ENCODE data around the gene HYAL1.

The HYAL1 gene

GRCh38 chr3:50258029-50258680 is 45.2 kb downstream of the HYAL1 start:
- DNase-seq = no peak

GRCh38 chr3:50256978-50257890 is 46.1 kb downstream of the HYAL1 start:
- DNase-seq = no peak

GRCh38 chr3:50255251-50255615 is 48.1 kb downstream of the HYAL1 start:
- DNase-seq = no peak

- DNase-seq = no peak
Observed at GRCh38 chr3:50254577-50255250, 48.7 kb downstream of the HYAL1 start.

- no peak for DNase-seq
Observed at GRCh38 chr3:50251220-50251619, 52.2 kb downstream of the HYAL1 start.

GRCh38 chr3:50250514-50250913 is 52.9 kb downstream of the HYAL1 start:
- DNase-seq = no peak
